Ovary (tissue), 9 donors: Measurements from ENCODE around the gene AGMO. TPM values are rescaled to one million over a fixed set of nuclear protein-coding genes. Genes with fewer than 3 reads are reported as not detected.
"Not testable (repeated sequence)": the region's sequence is repeated elsewhere in the genome, so short reads cannot be mapped to it uniquely, and the experiment has no call there.

ENCODE experiments used
- DNase-seq, 5 donors: peaks; one replicate each; pipeline ENCODE4 v3.0.0-alpha.2; 2019 to 2020
- H3K27ac ChIP-seq, 2 donors: fragments of 200-600 bp; one replicate each; pipeline versions ENCODE4 v1.5.1 to v1.8.0; 2019 to 2022
- H3K27me3 ChIP-seq: fragments of 200-600 bp; one replicate; pipeline ENCODE4 v1.8.0; 2022
- H3K36me3 ChIP-seq: fragments of 200-600 bp; sonication (generic); one replicate; pipeline ENCODE4 v1.5.1; 2019
- H3K4me1 ChIP-seq: one replicate; pipeline ENCODE4 v1.8.1; 2013; ENCODE audit warnings: mild to moderate bottlenecking, moderate library complexity; ENCODE audit not compliant: insufficient read depth
- H3K4me3 ChIP-seq: fragments of 200-600 bp; sonication (generic); one replicate; pipeline ENCODE4 v1.5.1; 2017
- H3K9me3 ChIP-seq, 2 donors: fragments of 200-600 bp in 1 of 2; sonication (generic) in 1 of 2; one replicate each; pipeline versions ENCODE4 v1.5.1 to v1.8.1; 2013 to 2019; ENCODE audit warnings: mild to moderate bottlenecking in 1 of 2, moderate library complexity in 1 of 2
- CTCF ChIP-seq, 3 donors: fragments of 450-650 bp in 2 of 3; fragments of 200-600 bp in 1 of 3; IDR thresholded peaks; one replicate each; pipeline versions ENCODE4 v1.5.1 to v1.8.0; 2016 to 2022; ENCODE audit warnings: antibody characterized with exemption in 3 of 3, mild to moderate bottlenecking in 1 of 3
- EP300 ChIP-seq: sonication (generic); formaldehyde crosslinking; IDR thresholded peaks from one replicate; pipeline ENCODE4 v1.6.1; 2017; ENCODE audit warnings: antibody characterized with exemption
- POLR2A ChIP-seq: fragments of 450-650 bp; IDR thresholded peaks from one replicate; pipeline ENCODE4 v1.6.1; 2017; ENCODE audit warnings: antibody characterized with exemption, mild to moderate bottlenecking, moderate library complexity
- WGBS, 3 donors: extraction: QIAGEN DNeasy Blood & Tissue Kit in 1 of 3; methylation state at CpG; one replicate each; pipeline versions ENCODE4 v1.1.5 to v1.1.7; 2013 to 2017; 5-methylcytosine and 5-hydroxymethylcytosine counted together
- intact Hi-C, 4 donors: fragments of 100-400 bp; cut with DNase I; formaldehyde crosslinking; loops; one replicate each; pipeline versions ENCODE4 v1.11.0 to v1.15.1; 2022 to 2023
- polyA plus RNA-seq, 2 donors: library from polyadenylated mRNA; stranded (reverse); fragments of 200-250 nt in 1 of 2; fragments of 350-450 nt in 1 of 2; fragmentation: Illumina TruSeq in 1 of 2; extraction: RNeasy Lipid Tissue Mini Kit (QIAGEN cat#74804) in 1 of 2; gene quantifications; one replicate each; pipeline ENCODE4 v1.2.3, GENCODE V29; 2013 to 2014
- total RNA-seq, 7 donors: library from RNA; depleted of rRNA in 2 of 7; stranded (reverse); fragments of >200 nt in 2 of 7; fragmentation: NEBNext Ultra II Directional in 3 of 7; extraction: Animal tissue kit (Norgen Biotek cat#: 25700) in 3 of 7; gene quantifications; one replicate each; pipeline versions ENCODE4 v1.1.0 to v1.2.4, GENCODE V29; 2016 to 2023
- donor health status: DM: no; HTN: no; CAD: no; lungs with moderate emphysema.
- donor health status: DM: no; HTN: no; CAD: no.
- donor health status: Bipolar disorder and iron deficiency.
- donor health status: DM: yes; HTN: yes; CAD: no.
- donor health status: DM: no; HTN: no; CAD: no.
- donor health status: DM: yes; HTN: yes; CAD: no.

AGMO gene
- total and polyA plus RNA-seq, 9 donors: 0.15 to 0.44 (median 0.33) TPM; not detected in 4

- 57 to 74% (median 65%) methylated on average over 3 of the region's 3 CpGs for WGBS, 3 donors
- intact Hi-C loops: no loop called here
- Histone ChIP-seq H3K27me3 (no peaks in the 10 kb centered on the region), H3K36me3 (no peaks in the 10 kb centered on the region), H3K4me1 (no peaks in the 10 kb centered on the region), H3K4me3 (no peak overlapping the region), H3K27ac (no peak overlapping the region), H3K9me3 (no peaks in the 10 kb centered on the region)
- no peak for DNase-seq
- TF ChIP-seq CTCF (IDR thresholded peaks at IDR 0.05) (no peak), EP300 (no peak), POLR2A (no peak)
These were observed 258.5 kb downstream of the AGMO start for GRCh38 chr7:15303357-15303756.

- H3K27ac ChIP-seq, intact Hi-C loops, H3K4me3 ChIP-seq, H3K9me3 ChIP-seq, H3K27me3 ChIP-seq, H3K4me1 ChIP-seq, DNase-seq, H3K36me3 ChIP-seq: not testable (repeated sequence)
- WGBS, 3 donors: 90 to 94% (median 91%) methylated on average over 6 of the region's 6 CpGs
These were observed 260.8 kb downstream of the AGMO start for GRCh38 chr7:15300986-15301385.

- no peaks in the 10 kb centered on the region for H3K4me1 ChIP-seq
- no peaks in the 10 kb centered on the region for H3K9me3 ChIP-seq
- H3K27ac ChIP-seq: no peak overlapping the region
- 54 to 80% (median 64%) methylated on average over 5 of the region's 5 CpGs for WGBS, 3 donors
- H3K27me3 ChIP-seq: no peaks in the 10 kb centered on the region
- no peak overlapping the region for H3K4me3 ChIP-seq
- H3K36me3 ChIP-seq: no peaks in the 10 kb centered on the region
- no peak for DNase-seq
- intact Hi-C loops: no loop called here
- TF ChIP-seq POLR2A: no peak
- TF ChIP-seq EP300: no peak
These were observed 269.7 kb downstream of the AGMO start for GRCh38 chr7:15292138-15292537.

GRCh38 chr7:15291699-15292098, 270.1 kb downstream of the AGMO start:
- DNase-seq: no peak
- H3K36me3 ChIP-seq: no peaks in the 10 kb centered on the region
- WGBS, 3 donors: 89 to 91% (median 91%) methylated on average over 6 of the region's 6 CpGs
- H3K4me1 ChIP-seq: no peaks in the 10 kb centered on the region
- H3K4me3 ChIP-seq: no peak overlapping the region
- intact Hi-C loops: no loop called here
- H3K27ac ChIP-seq: no peak overlapping the region
- TF ChIP-seq CTCF (IDR thresholded peaks at IDR 0.05) (no peak), POLR2A (no peak), EP300 (no peak)
- no peaks in the 10 kb centered on the region for H3K9me3 ChIP-seq
- no peaks in the 10 kb centered on the region for H3K27me3 ChIP-seq

GRCh38 chr7:15288741-15289140, 273.1 kb downstream of the AGMO start:
- Histone ChIP-seq H3K4me3 (no peak overlapping the region), H3K4me1 (no peaks in the 10 kb centered on the region), H3K9me3 (no peaks in the 10 kb centered on the region), H3K27me3 (no peaks in the 10 kb centered on the region), H3K27ac (no peak overlapping the region), H3K36me3 (no peaks in the 10 kb centered on the region)
- intact Hi-C loops: no loop called here
- TF ChIP-seq POLR2A (no peak), EP300 (no peak), CTCF (IDR thresholded peaks at IDR 0.05) (no peak)
- WGBS, 3 donors: 9 to 19% (median 18%) methylated on average over 2 of the region's 2 CpGs
- DNase-seq: no peak

- Histone ChIP-seq H3K27me3 (no peaks in the 10 kb centered on the region), H3K4me3 (no peak overlapping the region), H3K27ac (no peak overlapping the region), H3K9me3 (no peaks in the 10 kb centered on the region), H3K4me1 (no peaks in the 10 kb centered on the region), H3K36me3 (no peaks in the 10 kb centered on the region)
- 51 to 63% (median 57%) methylated on average over 1 of the region's 1 CpG for WGBS, 3 donors
- no peak for TF ChIP-seq POLR2A
- TF ChIP-seq CTCF (IDR thresholded peaks at IDR 0.05): no peak
- no peak for TF ChIP-seq EP300
- intact Hi-C loops: no loop called here
- no peak for DNase-seq
These were observed 277.4 kb downstream of the AGMO start for GRCh38 chr7:15284396-15284795.
